Ureter (tissue), 1 donor: ENCODE results near the gene TCEA2. TPM values are rescaled to one million over a fixed set of nuclear protein-coding genes. Genes with fewer than 3 reads are reported as not detected.

Experiments
- total RNA-seq: library from RNA; stranded (reverse); gene quantifications from one replicate; pipeline ENCODE4 v1.2.4, GENCODE V29; 2023
- donor health status: DM: yes; HTN: yes; CAD: no.

TCEA2 gene
- total RNA-seq, 1 donor from 2014 or later: 43.6 TPM

Other genes with a start within 250 kb of the TCEA2 start
- 10.2 TPM for gene ZBTB46, start 231.9 kb upstream of the TCEA2 start, total RNA-seq
- gene ABHD16B, start 201.7 kb upstream of the TCEA2 start, total RNA-seq: not detected
- 85.4 TPM for gene TPD52L2, start 197.9 kb upstream of the TCEA2 start, total RNA-seq
- 52.4 TPM for gene DNAJC5, start 168.1 kb upstream of the TCEA2 start, total RNA-seq
- 47.6 TPM for gene UCKL1, start 106.8 kb upstream of the TCEA2 start, total RNA-seq
- 31.2 TPM for gene ZNF512B, start 93.3 kb upstream of the TCEA2 start, total RNA-seq
- 17.4 TPM for gene SAMD10, start 83.6 kb upstream of the TCEA2 start, total RNA-seq
- gene PRPF6, start 82.1 kb upstream of the TCEA2 start, total RNA-seq: 75.0 TPM
- gene C20orf204, start 27.0 kb upstream of the TCEA2 start, total RNA-seq: 1.9 TPM
- 28.1 TPM for gene SOX18, start 13.6 kb upstream of the TCEA2 start, total RNA-seq
- gene RGS19, start 16.3 kb downstream of the TCEA2 start, total RNA-seq: 10.3 TPM
- 0.42 TPM for gene OPRL1, start 16.9 kb downstream of the TCEA2 start, total RNA-seq
- gene LKAAEAR1, start 21.2 kb downstream of the TCEA2 start, total RNA-seq: not detected
- not detected for gene NPBWR2, start 44.4 kb downstream of the TCEA2 start, total RNA-seq
- 0.18 TPM for gene MYT1, start 101.3 kb downstream of the TCEA2 start, total RNA-seq
- gene PCMTD2, start 192.6 kb downstream of the TCEA2 start, total RNA-seq: 58.2 TPM